Fibroblast of skin of right biceps (primary cell): ENCODE data around the gene WASF3.

ENCODE experiments used
- DNase-seq: peaks from one replicate; pipeline ENCODE4 v3.0.0-alpha.2; 2013

Gene WASF3

DNA sequence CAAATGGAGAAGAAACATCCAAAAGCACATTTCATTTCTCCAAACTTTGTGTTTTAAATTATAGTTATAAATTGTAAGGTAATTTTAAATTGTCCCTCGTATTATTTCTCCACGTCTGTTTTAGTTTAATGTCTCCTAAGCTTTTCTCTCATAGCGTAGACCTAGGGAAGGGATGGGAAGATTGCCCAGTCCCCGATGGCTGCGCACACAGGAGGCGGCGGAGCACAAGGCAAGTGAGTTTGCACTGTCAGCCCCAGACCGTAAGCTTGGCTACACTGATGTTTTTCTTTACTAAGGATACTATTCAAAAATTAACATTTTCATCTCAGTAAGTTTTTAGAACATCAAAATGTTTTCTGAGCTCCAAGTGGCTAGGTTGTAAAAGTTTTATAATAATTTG is 130.8 kb downstream of the WASF3 start:
- no peak for DNase-seq

DNA sequence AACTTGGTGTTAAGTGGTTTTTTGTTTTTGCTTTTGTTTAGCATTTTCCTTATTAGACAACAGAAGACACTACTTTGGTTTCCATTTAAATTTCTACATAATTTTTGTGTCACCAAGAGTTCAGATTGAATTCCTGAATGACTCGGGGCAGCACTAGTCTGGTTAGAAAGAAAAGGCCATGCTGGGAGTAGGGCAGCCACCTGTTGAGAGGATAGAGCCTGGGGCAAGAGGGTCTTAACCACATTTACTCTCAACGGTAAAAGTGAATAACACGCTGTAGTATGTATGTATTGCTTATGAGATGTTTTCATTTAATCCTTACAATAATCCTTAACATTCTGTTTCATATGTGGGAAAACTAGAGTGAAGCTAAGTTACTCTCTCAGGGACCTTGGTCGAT is 131.5 kb downstream of the WASF3 start:
- no peak for DNase-seq

DNA sequence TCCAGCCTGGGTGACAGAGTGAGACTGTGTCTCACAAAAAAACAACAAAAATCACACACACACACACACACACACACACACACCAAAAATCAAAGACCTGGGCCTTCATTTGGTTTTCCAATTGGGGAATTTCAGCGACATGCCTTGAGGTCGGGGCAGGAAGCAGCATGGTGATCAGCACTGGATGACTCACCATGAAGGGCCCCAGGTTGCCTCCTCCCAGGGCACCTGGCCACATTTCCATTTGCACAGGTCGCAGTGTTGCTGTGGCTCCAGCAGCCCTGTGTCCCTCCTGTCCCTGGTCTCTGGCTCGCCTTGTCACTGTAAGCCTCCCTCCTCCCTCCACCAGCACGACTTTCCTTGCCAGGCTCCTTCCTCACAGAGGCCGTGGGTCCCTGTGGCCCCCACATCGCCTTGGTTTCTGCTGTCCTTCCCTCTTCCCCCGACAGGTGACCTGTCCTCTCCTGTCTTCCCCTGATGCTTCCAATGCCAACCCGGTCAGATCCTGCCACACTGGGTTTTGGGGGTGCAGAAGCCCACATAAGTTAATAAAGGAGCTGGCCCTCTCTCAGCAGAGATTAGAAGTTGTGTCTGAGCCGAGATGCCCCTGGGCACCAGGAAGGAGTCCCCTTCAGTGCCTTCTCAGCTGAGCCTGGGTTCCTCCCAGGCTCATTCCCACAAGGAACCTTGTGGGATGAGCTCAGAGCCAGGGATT is 136.4 kb downstream of the WASF3 start:
- DNase-seq: no peak

DNA sequence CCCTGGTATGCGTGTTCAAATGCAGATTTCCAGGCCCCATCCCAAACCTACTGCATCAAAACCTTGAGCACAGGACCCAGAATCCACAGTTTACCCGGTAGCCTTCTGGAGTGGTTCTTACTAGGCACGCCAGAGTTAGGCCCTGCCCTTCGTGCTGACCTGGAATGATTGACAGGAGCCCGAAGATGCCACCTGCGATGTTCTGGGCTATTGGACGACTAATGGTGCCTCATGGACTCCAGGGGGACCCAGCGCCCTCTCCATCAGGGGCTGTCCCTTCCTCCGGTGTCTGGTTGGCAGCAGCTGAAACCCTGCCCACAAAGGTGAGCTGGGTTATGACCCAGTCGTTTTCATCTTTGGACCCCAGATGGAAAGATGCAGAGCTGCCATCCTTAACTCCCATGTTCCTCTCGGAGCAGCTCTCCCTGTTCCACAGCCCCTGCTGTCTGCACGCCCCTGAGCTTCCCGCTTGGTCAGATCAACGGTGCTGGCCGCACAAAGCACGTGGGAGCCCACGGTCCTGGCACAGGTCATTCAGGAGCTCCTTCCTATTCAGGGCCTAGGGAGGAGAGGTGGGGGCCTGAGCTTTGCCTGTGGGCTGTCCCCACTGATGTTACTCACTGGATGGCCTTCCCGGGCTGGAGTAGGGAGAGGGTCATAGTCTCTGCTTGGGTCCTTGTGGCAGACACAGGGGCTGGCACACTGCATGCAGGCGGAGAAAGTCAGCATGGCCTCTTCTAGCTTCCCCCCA is 137.3 kb downstream of the WASF3 start:
- DNase-seq: no peak

- DNase-seq: no peak
These were observed 137.8 kb downstream of the WASF3 start for GRCh38 chr13:26695360-26695705.

- no peak for DNase-seq
These were observed 138.4 kb downstream of the WASF3 start for GRCh38 chr13:26695891-26696311.

GRCh38 chr13:26697069-26697955 is 139.8 kb downstream of the WASF3 start:
- DNase-seq: no peak

DNA sequence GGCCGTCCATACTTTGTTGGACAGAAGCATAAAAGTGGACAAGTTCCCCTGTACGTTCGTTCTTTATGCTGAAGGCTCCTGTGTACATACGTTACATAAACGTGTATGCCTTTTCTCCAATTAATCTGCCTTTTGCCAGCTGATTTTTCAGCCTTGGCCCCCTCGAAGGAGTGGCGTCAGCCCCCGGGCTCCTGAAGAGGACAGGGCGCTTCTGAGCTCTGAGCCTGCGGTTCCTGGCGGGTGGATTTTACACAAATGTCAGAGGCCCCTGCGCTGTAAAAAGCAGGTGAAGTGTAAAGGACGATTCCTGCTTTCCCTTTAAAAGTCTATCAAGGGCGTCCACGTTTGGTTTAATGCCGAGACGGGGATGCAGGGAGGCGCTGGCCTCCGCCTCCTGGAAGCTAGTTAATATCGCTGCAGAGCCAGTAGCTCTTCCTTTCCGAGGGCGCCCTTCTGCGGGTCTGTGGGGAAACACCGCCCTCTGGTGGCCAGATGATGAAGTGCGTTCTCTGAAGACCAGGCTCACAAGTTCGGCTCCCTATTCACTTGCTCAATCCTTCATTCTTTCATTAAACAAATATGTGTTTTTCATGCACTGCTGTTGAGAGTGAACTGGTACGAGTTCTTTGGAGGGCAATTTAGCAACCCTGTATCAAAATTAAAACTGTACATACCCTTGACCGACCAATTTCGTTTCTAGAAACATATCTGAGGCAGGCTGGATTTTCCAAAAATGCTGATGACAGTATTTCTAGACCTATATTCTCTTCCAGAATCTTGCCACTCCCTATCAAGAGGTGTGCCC is 141.1 kb downstream of the WASF3 start:
- peak; percentile 79 for DNase-seq

GRCh38 chr13:26699197-26699490 is 141.7 kb downstream of the WASF3 start:
- no peak for DNase-seq

DNA sequence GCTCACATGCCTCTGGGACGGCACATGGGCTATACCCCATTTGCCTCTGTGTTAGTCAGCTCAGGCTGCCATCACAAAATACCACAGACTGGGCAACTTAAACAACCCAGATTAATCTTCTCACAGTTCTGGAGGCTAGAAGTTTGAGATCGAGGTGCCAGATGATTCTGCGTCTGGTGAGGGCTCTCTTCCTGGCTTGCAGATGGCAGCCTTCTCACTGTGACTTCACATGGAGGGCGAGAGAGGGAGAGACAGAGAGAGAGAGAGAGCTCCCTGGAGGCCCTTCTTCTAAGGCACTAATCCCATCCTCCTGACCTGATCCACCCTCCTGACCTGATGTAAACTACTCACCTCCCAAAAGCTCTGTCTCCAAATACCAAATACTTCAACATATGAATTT is 148.1 kb downstream of the WASF3 start:
- no peak for DNase-seq

DNA sequence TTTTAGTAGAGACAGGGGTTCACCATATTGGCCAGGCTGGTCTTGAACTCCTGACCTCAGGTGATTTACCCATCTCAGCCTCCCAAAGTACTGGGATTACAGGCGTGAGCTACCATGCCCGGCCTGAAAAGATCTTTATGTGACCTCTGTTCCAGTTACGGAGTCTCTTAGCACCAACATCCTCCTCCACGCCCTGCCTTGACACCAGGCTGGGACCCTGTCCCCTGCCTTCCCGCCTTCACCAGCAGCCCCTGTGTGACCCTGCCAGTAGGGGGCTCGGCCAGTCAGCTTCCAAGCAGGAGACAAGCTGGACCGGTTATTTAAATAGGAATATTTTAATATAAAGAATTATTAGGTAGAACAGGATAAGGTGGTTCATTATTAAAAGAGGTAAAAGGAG is 148.9 kb downstream of the WASF3 start:
- DNase-seq: no peak

DNA sequence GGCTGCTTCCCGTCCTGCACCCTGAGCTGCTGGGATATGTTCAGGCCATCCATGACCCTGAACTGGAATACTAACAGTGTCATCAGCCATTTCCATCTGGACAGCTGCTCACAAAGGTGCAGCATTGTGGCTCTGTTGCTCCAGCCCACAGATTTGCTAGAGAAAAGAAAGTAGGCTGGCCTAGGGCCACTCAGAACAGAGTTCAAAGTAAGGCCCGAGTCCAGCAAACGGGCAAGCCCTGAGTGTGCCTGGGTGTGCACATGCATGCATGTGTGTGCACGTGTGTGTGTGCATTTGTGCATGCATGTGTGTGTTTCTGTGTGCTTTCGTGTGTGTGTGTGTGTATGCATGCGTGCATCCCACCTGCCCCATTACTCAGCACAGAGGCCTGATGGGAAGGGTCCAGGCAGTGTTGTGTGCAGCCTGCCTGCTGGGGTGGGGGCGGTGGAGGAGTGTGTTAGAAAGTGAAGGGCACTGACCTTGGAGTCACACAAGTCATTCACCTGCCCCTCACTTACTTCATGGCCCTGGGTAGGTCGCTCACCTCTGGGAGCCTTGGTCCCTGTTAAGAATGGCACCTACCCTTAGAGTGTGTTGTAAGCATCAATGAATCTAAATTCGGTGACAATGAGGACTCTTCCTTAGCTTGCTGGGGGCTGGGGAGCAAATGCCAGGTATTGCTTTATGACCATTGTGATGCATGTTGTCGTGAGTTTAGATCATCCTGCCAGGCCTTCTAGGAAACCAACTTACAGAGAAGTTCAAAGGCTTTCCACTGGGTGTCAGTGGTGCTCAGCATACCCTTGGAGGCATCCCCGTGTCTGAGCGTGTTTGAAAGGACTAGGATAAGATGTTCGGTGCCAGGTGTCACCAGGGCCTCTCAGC is 149.9 kb downstream of the WASF3 start:
- DNase-seq: peak; percentile 23

GRCh38 chr13:26708007-26708297 is 150.5 kb downstream of the WASF3 start:
- DNase-seq: no peak

- no peak for DNase-seq
These were observed 152.0 kb downstream of the WASF3 start for GRCh38 chr13:26709461-26709860.

- no peak for DNase-seq
These were observed 152.7 kb downstream of the WASF3 start for GRCh38 chr13:26710166-26710565.

GRCh38 chr13:26711211-26711610 is 153.7 kb downstream of the WASF3 start:
- no peak for DNase-seq

GRCh38 chr13:26713341-26713740 is 155.9 kb downstream of the WASF3 start:
- DNase-seq: no peak

DNA sequence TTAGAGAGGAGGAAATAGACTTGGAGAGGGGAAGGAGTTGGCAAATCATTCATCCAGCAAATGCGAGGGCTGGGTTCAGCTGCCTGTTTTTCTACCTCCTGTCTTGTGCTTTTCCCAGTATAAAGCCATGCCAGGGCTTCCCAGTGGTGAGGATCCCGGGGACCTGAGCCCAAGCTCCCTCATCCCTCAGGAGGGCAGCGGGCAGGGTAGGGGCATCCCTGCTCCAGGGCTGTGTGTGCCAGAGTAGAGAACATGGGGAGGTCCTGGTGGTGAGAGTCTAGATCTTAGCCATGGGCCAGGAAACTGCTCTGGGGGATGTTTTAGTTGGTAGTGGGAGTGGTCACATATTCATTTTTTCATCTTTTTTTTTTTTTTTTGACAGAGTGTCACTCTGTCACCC is 159.5 kb downstream of the WASF3 start:
- DNase-seq: no peak

GRCh38 chr13:26718146-26718545 is 160.7 kb downstream of the WASF3 start:
- no peak for DNase-seq

- no peak for DNase-seq
These were observed 161.4 kb downstream of the WASF3 start for GRCh38 chr13:26718872-26719271.

- DNase-seq: no peak
These were observed 162.0 kb downstream of the WASF3 start for GRCh38 chr13:26719356-26719945.
